Fibroblast of skin of right biceps (primary cell): ENCODE results near the gene ZNF695.

ENCODE experiments used
- DNase-seq: peaks from one replicate; pipeline ENCODE4 v3.0.0-alpha.2; 2013

The ZNF695 gene

DNA sequence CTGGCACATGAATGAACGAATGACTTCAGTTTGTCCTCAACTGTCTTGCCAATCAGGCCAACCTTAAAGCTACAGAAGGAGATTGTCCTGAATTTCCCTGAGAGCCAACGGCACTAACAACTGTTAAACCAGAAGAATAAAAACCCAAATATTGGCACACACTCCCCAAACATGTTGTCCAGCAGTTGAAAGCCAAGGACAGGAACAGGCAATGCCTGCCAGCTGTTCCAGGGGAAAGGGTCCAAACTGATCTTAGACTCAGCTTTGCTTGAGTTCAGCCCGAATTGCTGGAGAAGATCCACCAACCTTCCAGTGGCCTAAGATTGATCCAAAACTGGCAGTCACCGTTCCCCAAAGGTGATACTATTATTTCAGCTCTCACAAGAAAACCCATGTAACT is 53.7 kb downstream of the ZNF695 start:
- DNase-seq, result no peak

DNA sequence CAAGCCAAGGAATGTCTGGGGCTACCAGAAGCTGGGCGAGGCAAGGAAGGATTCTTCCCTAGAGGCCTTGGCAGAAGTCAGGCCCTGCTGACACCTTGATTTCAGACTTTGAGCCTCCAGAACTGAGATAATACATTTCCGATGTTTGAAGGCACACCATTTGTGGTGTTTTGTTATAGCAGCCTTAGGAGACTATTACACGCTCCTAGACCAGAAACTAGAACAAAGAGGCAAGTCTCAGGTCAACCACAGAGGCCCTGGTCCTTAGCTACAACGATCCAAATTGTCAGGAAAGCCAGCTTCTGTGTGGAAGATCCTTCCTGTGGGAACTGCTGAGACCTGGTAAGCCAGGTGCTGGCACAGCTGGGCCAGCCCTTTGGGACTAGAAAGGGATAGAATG is 56.4 kb downstream of the ZNF695 start:
- DNase-seq, result no peak

DNA sequence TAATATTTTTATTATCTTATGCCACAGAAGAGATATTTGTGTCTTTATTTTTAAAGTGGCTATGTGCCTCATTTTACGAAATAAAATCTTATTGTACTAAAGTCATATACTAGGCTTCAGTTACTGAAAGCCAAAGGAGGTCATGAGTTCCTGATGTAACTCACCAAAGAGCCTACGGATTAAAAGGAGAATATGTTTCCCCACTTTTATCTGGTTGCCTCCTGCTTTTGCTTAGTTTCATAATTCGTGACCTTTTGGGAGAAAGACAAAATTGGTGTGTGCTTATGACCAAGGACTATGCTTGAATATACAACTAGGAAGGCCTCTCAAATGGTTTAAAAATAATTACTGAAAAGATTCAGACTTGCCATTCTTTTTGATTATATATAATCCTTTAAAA is 57.9 kb downstream of the ZNF695 start:
- no peak for DNase-seq

DNA sequence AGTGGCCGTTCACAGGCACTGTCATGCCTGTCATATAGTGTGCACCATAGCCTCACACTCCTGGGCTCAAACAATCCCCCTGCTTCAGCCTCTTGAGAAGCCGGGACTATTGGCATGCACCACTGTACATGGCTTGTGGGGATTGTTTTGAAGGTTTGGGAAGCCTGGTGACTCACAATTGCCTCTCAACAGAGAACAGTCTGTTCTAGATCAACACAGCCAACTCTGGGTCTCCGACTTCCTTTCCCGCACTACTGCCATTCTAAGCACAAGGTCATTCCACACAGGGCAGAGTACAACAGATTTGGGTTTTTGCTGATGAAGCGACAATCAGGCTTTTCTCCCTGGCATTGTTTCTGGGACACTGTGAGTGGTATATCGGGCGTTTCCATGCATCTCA is 60.6 kb downstream of the ZNF695 start:
- no peak for DNase-seq

DNA sequence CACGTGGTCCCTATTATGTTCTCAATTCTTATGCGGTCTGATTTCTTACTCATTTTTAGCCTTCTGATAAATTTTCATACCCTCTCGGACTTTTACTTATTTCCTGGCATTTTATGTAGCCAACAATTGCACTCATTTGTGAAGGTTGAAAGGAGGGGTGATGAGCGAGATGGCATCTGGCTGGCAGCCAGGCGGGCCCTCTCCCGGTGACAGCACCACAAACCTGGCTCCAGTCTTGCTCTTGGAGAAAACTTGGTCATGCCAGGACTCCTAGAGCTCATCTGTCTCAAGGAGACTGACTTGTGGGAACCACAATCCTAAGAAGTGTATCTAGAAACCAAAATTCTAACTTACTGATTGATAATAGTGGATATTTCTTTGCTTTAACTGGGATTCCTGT is 61.5 kb downstream of the ZNF695 start:
- DNase-seq, result no peak
